Lower leg skin (tissue), 4 donors: ENCODE results near the gene SPZ1. TPM values are rescaled to one million over a fixed set of nuclear protein-coding genes. Genes with fewer than 3 reads are reported as not detected.

Source experiments
- DNase-seq, 2 donors: peaks; one replicate each; pipeline ENCODE4 v3.0.0-alpha.2; 2019; ENCODE audit warnings: low spot score in 2 of 2
- H3K4me3 ChIP-seq: fragments of 200-600 bp; sonication (generic); 2 replicates; pipeline ENCODE4 v1.5.1; 2017; ENCODE audit warnings: mild to moderate bottlenecking, low read depth; ENCODE audit not compliant: poor library complexity, severe bottlenecking
- POLR2A ChIP-seq, 2 donors: fragments of 450-650 bp; IDR thresholded peaks; one replicate each; pipeline ENCODE4 v1.6.1; 2016 to 2017; ENCODE audit warnings: antibody characterized with exemption in 2 of 2, mild to moderate bottlenecking in 1 of 2, moderate library complexity in 1 of 2
- WGBS, 2 donors: methylation state at CpG; one replicate each; pipeline ENCODE4 v1.1.5; 2018; 5-methylcytosine and 5-hydroxymethylcytosine counted together
- intact Hi-C: fragments of 100-400 bp; cut with DNase I; formaldehyde crosslinking; loops from one replicate; pipeline ENCODE4 v1.15.0; 2023; ENCODE audit warnings: low total_unique reads
- total RNA-seq, 4 donors: library from RNA; depleted of rRNA; stranded (reverse); fragments of >200 nt; gene quantifications; one replicate each; pipeline ENCODE4 v1.1.0, GENCODE V29; 2016
- TF ChIP-seq, protein P1 (sequence below), 3 donors: fragments of 450-650 bp; IDR thresholded peaks; one replicate each; pipeline ENCODE4 v1.5.1; 2016; ENCODE audit warnings: antibody characterized with exemption in 3 of 3, mild to moderate bottlenecking in 3 of 3, moderate library complexity in 2 of 3

SPZ1 gene
- total RNA-seq, 4 donors from 2014 or later = not detected

DNA sequence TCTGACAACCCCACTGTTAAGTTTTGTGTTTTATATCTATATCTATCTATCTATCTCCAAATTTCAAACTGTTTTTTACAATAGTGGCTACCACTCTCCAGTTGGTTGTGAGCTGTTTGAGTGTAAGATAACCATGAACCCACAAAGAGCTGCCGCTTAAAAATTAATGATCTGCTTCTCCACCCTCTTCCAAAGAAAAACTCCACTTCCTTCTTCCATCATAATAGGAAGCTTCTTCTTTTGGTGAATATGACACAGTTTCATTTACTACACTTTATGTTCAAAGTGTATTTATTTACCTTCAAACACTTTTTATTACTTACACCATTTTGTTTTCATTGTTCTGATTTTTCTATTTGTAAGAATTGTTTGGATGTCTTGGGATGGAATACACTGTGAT is 37.9 kb downstream of the SPZ1 start:
- TF ChIP-seq, protein P1, sequence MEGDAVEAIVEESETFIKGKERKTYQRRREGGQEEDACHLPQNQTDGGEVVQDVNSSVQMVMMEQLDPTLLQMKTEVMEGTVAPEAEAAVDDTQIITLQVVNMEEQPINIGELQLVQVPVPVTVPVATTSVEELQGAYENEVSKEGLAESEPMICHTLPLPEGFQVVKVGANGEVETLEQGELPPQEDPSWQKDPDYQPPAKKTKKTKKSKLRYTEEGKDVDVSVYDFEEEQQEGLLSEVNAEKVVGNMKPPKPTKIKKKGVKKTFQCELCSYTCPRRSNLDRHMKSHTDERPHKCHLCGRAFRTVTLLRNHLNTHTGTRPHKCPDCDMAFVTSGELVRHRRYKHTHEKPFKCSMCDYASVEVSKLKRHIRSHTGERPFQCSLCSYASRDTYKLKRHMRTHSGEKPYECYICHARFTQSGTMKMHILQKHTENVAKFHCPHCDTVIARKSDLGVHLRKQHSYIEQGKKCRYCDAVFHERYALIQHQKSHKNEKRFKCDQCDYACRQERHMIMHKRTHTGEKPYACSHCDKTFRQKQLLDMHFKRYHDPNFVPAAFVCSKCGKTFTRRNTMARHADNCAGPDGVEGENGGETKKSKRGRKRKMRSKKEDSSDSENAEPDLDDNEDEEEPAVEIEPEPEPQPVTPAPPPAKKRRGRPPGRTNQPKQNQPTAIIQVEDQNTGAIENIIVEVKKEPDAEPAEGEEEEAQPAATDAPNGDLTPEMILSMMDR (IDR thresholded peaks at IDR 0.05) = no peak
- no peak for TF ChIP-seq POLR2A (IDR thresholded peaks at IDR 0.05)
- DNase-seq = no peak
- intact Hi-C loops = no loop called here
- 91 to 93% methylated on average over 1 of the region's 1 CpG for WGBS, 2 donors
- H3K4me3 ChIP-seq = no peak overlapping the region

GRCh38 chr5:80360914-80361444 is 41.2 kb downstream of the SPZ1 start:
- H3K4me3 ChIP-seq = no peak overlapping the region
- TF ChIP-seq, protein P1 (IDR thresholded peaks at IDR 0.05) = no peak
- no peak for TF ChIP-seq POLR2A (IDR thresholded peaks at IDR 0.05)
- DNase-seq = no peak
- intact Hi-C loops = no loop called here

GRCh38 chr5:80364892-80365291 is 45.1 kb downstream of the SPZ1 start:
- WGBS, 2 donors = 91 to 97% methylated on average over 6 of the region's 6 CpGs
- TF ChIP-seq POLR2A (IDR thresholded peaks at IDR 0.05) = no peak
- TF ChIP-seq, protein P1 (IDR thresholded peaks at IDR 0.05) = no peak
- intact Hi-C loops = no loop called here
- no peak for DNase-seq
- no peak overlapping the region for H3K4me3 ChIP-seq

GRCh38 chr5:80368661-80369480 is 49.1 kb downstream of the SPZ1 start:
- 50 to 54% methylated on average over 4 of the region's 4 CpGs for WGBS, 2 donors
- DNase-seq = no peak
- H3K4me3 ChIP-seq = no peak overlapping the region
- no peak for TF ChIP-seq POLR2A (IDR thresholded peaks at IDR 0.05)
- TF ChIP-seq, protein P1 (IDR thresholded peaks at IDR 0.05) = no peak
- intact Hi-C loops = no loop called here

DNA sequence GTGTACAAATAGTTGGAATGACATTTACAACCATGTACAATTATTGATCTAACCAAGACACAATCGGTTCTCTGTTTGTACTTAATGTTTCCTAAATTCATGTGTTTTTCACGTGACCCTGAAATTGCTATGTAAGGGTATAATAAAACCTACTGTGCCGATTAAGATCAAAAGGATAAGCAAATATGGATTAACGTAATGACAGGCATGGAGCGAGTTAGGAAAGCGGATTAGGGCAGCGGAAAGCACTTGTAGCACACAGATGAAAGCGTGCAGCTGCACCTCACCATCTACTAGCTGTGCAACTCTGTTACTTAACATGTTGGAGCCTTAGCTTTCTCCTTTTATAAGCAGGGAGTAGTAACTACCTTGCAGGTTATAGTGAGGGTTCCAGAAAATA is 49.7 kb downstream of the SPZ1 start:
- WGBS, 2 donors = 65 to 72% methylated on average over 8 of the region's 8 CpGs
- no peak for TF ChIP-seq POLR2A (IDR thresholded peaks at IDR 0.05)
- TF ChIP-seq, protein P1 (IDR thresholded peaks at IDR 0.05) = no peak
- DNase-seq = no peak
- intact Hi-C loops = no loop called here
- H3K4me3 ChIP-seq = no peak overlapping the region
